GM18951 (cell line): ENCODE data around the gene BEGAIN.

Experiments used
- POLR2A ChIP-seq: IDR thresholded peaks from 4 replicates; pipeline ENCODE4 v1.6.1; 2011; ENCODE audit warnings: mild to moderate bottlenecking; ENCODE audit not compliant: insufficient read length, insufficient read depth; ENCODE audit errors: extremely low read depth
- in situ Hi-C: fragments of 300-500 bp; cut with MboI; formaldehyde crosslinking; loops from one replicate; pipeline ENCODE4 v1.12.0; 2022; ENCODE audit warnings: low sequenced_read_pairs, mixed read lengths, inconsistent platforms; ENCODE audit not compliant: unreplicated experiment

BEGAIN gene

GRCh38 chr14:100577321-100577985, 9.8 kb downstream of the BEGAIN start:
- no peak for TF ChIP-seq POLR2A
- in situ Hi-C loops: no loop called here

- in situ Hi-C loops: no loop called here
- no peak for TF ChIP-seq POLR2A
Measured at GRCh38 chr14:100576091-100577085, 10.8 kb downstream of the BEGAIN start.

- in situ Hi-C loops: no loop called here
- no peak for TF ChIP-seq POLR2A
Measured at GRCh38 chr14:100575266-100575995, 11.8 kb downstream of the BEGAIN start.

- in situ Hi-C loops: no loop called here
- no peak for TF ChIP-seq POLR2A
Measured at GRCh38 chr14:100574642-100575031, 12.6 kb downstream of the BEGAIN start.

- in situ Hi-C loops: no loop called here
Measured at GRCh38 chr14:100573757-100574641, 13.2 kb downstream of the BEGAIN start.

GRCh38 chr14:100573002-100573756, 14.0 kb downstream of the BEGAIN start:
- no peak for TF ChIP-seq POLR2A
- in situ Hi-C loops: no loop called here

More at GRCh38 chr14:100573757-100574641, 13.2 kb downstream of the BEGAIN start:
- TF ChIP-seq POLR2A: no peak

GRCh38 chr14:100572543-100572942, 14.7 kb downstream of the BEGAIN start:
- TF ChIP-seq POLR2A: no peak
- in situ Hi-C loops: no loop called here

GRCh38 chr14:100571837-100572236, 15.4 kb downstream of the BEGAIN start:
- in situ Hi-C loops: no loop called here
- TF ChIP-seq POLR2A: no peak

GRCh38 chr14:100570726-100571454, 16.3 kb downstream of the BEGAIN start:
- in situ Hi-C loops: no loop called here
- no peak for TF ChIP-seq POLR2A

- in situ Hi-C loops: no loop called here
- no peak for TF ChIP-seq POLR2A
Measured at GRCh38 chr14:100569734-100570286, 17.4 kb downstream of the BEGAIN start.

GRCh38 chr14:100568998-100569733, 18.1 kb downstream of the BEGAIN start:
- in situ Hi-C loops: no loop called here
- TF ChIP-seq POLR2A: no peak
